Fibroblast of peridontal ligament (primary cell): Measurements from ENCODE around the gene HELZ2.

Source experiments
- DNase-seq: peaks from one replicate; pipeline ENCODE4 v3.0.0-alpha.2; 2010; ENCODE audit errors: extremely low read depth

The HELZ2 gene

DNA sequence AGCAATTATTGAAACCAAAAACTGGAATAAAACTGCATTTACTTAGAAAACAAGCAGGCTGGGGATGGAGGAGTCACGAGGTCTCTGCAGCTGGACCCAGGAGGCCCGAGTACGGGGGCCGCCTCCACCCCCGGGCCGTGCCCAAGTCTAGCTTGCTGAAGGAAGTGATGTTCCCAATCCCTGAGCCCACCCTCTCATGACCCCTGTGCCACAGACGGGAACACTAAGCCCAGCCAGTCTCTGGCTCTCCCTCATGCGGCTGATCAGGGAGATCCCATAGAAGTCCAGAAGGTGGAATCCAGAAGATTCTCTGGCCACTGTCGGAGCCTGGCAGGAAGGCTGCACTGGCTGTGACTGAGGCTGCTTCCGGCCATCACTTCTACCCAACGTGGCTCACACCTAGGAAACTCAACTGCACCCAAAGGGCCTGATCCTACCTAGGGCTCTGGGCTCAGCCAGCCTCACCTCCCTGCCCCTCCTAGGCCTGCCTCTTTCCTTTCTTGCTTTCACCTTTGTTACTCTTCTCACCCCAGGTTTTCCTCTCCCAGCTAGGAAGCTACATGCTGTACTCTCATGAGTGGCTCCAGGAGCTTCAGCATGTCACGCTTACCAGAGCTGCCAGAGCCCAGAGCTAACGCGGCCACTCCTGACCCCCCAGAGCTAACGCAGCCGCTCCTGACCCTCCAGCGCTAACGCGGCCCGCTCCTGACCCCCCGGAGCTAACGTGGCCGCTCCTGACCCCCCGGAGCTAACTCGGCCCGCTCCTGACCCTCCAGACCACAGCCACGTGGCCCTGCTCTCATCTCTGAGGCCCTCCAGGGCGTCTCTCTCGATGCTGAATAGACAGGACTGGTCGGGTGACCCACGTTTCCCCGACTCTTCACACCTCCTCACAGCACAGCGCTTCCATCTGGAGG lies 24.7 kb upstream of the HELZ2 start:
- no peak for DNase-seq

DNA sequence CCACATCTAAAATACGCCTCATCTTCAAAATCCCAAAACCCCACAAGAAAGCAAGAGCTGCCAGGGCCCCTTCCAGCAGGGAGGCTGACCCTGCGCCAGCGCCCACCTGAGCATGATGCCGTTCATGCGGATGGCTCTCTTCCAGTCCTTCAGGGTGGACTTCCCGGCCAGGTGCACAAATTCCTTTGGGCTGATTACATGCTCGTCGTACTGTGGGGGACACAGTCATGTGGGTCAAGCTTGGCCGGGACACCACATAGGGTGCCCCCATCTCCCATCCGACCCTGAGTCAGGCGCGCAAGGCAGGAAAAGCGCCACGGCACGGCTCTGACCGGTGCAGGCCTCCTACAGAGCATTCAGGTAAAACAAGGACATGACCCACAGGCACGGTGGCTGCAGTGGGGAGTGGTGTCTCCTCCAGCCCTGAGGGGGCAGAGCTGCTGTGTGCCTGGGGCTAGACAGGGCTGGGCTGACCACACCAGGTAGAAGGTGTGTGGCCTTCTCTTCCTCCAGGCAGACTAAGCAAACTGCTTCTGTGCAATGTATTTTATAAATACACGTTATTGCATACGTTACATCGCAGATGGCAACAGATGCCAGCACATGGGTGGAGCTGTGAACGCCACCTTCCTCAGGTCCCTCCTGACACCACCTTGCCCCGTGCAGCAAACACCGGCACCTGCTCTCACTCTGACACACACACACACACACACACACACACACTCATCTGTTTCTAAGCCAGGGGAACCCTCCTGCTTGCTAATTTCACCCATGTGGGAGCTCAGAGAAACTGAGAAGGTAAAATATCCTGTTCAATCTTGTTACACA lies 23.8 kb upstream of the HELZ2 start:
- DNase-seq = no peak

GRCh38 chr20:63596423-63596822 lies 22.4 kb upstream of the HELZ2 start:
- no peak for DNase-seq

DNA sequence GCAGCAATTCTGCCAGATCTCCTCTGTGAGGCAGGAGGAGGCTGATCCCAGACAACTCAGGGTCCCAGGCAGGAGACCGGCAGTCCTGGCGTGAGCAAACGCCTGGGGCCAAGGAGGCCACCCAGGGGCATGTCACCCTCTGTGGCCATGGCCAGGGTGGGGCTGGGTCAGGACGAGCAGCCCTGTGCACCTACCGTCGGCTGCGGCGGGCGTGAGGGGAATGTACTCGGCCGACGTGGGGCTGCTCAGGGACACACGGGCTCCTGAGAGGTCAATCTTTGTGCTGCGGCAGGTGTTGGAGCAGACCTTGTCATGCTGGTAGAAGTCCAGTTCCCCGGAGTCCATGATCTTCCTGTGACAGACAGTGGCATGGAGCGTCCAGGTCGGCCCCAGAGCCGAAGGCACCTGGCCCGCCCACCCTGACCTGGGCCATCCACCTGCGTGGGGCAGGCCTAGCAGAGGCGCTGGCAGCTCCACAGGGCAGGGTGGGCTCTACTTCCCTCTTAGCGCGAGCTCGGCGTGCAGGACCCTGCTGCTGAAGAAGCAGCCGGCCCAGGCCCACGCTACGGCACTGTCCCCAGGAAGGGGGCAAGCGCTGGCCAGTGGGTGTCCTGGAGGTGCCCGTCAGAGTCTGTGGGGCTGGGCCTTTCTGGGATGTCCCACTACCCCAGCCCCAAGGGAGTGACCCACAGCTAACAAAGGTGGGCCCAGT lies 21.5 kb upstream of the HELZ2 start:
- no peak for DNase-seq

DNA sequence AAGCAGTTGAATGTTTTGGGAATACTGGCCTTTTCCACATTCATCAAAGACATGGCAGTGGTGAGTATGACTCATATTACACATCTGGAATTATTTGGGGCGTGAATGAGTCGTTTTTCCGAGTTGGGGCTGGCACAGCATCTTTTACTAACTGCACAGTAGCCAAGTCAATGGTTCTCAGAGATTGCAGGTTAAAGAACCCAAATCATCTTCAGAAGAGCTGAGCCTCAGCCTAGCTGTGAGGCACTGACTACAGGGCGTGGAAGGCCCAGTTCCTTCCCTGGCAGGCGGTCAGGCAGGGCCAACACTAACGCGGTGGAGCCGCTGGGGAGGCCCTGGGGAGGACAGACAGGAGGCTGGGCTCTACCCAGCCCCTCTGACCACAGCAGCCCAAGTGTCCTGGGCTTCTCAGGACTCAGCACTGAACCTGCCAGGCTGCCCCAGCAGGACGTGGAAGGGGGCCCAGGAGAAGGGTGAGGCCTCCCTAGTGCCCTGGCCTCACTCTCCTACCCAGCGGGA lies 20.1 kb upstream of the HELZ2 start:
- DNase-seq = peak; percentile 81

DNA sequence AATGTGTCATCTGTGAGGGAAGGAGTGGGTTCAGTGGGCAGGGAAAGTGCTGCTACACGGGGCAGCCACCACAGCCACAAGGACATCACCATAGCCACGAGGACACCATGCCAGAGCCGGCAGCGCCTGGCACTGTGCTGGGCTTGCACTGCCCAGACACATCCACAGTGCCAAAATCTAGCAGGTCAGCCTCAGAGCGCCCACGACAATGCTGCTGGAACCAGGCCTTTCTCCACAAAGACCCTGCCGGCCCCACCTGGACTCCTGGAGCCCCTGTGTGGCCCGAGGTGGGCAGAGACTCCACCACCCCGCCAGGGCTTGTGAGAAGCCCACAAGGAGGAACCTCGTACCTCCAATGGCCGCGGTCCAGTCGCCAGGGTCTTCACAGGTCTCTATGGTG lies 18.6 kb upstream of the HELZ2 start:
- no peak for DNase-seq

- no peak for DNase-seq
Observed at GRCh38 chr20:63591786-63592355, 17.8 kb upstream of the HELZ2 start.

- DNase-seq = no peak
Observed at GRCh38 chr20:63591147-63591533, 17.1 kb upstream of the HELZ2 start.

GRCh38 chr20:63590218-63591146 lies 16.4 kb upstream of the HELZ2 start:
- DNase-seq = no peak

- DNase-seq = no peak
Observed at GRCh38 chr20:63589261-63590217, 15.5 kb upstream of the HELZ2 start.

DNA sequence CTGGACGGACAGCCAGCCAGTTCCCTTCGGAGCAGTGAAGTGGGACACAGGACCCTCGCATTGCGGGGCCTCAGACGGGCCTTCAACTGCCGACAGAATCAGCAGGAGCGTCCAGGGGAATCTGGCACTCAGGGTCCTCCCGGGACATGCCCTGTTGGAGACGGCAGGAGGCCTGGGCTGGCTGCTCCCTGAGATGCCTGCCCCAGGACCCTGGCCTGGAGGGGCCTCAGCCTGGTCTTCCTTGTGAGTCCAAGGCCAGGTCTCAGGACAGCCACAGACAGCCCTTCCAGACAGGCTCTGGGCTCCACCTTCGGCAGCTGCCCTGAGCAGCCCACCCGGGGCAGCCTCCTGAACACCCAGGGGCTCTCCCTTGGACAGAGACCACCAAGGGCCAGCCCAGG lies 14.6 kb upstream of the HELZ2 start:
- DNase-seq = no peak

DNA sequence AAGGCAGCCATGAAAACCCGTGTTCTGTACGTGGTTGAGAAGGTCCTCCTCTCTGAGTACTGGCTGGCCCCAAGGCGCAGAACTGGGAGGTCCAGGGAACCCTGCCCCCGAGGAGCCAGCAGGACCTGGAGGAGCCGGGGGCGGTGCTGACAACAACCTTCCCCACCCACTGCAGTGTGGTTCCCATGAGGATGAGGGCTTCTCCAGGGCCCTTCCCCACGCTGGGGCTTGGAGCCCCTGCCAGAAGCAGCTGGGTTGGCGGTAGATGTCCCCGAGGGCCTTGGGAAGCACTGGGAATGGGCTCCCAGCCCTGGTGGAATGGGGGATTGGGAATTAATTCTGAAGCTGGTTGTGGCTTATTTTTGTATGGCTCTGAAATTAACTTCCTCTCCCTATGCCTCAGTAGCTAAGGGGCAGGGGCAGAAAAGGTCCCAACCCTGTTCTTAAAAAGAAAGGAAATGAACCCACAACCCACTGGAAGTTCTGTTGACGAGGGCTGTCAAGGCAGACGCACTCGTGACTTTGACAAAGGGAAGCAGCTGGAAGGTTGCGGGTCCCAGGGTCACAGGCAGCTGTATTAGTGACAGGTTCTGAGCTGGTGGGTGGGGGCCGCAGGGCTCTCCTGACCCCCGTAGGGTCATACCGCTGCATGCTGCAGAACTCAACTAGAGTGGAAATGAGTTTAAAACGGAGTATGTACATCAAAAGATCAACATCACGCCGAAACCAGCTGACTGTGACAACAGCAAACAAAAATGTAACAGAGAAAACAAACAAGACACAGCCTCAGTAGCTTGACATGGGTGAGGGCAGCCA lies 13.9 kb upstream of the HELZ2 start:
- DNase-seq = no peak

DNA sequence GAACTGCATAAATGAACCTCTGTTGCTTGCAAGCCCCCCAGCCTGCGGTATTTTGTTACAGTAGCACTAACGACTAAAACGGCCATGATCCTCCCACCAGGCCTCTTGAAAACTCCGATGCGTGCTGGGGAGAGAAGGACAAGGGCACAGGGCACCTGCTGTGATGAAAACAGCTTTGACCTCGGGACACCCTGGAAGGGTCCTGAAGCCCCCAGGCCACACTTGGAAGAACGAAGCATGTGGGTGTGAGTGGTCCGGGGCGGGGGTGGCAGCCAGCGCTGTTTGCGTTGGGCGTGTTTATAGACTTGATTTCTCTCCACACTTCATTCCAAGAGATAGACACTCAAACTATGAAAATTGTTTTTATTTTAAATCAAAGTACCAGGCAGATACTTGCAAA lies 13.2 kb upstream of the HELZ2 start:
- no peak for DNase-seq

DNA sequence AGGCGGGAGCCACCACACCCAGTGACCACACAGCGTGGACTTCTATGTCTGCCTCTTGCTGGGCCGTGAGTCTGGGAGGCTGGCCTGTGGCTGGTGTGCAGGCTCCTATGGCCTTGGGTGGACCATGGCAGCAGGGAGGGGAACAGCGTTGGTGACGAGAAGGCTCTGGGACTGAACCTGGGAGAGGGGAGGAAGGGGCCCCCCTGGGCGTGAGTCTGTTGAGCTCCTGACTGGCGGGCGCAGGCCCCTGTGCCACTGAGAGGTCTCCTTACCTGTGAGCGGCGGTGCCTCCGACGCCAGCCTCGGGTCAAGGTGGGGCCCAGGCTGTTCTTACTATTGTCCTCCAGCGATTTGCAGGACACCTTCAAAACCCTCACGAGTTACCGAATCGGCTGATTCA lies 12.8 kb upstream of the HELZ2 start:
- DNase-seq = no peak

DNA sequence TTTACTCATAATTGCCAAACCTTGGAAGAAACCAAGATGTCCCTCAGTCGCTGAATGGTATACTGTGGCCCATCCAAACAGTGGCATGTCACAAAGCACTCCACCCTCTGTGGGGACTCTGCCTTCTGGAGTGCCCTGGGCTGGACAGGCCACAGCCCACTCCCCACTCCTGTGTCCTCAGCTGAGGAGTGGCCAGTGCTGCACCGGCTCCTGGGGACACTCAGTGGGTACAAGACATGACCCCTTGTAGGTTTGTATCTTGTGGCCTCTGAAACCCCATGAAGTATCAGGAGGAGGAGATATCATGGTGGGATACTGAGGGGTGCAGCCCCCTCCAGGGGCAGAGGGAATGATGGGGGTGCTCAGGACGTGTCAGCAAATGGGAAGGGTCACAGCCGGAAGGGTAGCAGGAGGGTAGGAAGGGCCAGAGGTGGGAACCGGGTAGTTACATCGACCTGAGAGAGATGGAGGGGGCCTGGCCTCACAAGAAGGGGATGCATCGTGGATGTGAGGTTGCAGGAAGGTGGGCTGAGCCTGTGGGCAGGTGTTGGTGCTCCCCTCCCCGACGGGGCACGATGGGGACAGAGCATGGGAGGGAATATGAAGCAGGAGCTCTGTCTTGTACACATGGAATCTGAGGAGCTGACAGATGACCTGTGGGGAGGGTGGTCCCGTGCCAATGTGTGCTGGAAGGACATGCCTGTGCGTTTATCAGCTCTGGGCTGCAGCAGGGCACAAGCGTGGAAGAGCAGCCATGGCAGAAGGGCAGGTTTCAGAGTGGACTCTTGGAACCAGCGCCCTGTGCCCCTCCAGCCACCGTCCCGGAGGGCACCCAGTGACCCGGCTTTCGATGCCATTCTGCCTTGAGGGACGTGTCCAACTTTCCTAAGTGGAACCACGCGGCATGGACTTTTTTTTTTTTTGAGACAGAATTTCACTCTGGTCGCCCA lies 11.9 kb upstream of the HELZ2 start:
- DNase-seq = no peak

DNA sequence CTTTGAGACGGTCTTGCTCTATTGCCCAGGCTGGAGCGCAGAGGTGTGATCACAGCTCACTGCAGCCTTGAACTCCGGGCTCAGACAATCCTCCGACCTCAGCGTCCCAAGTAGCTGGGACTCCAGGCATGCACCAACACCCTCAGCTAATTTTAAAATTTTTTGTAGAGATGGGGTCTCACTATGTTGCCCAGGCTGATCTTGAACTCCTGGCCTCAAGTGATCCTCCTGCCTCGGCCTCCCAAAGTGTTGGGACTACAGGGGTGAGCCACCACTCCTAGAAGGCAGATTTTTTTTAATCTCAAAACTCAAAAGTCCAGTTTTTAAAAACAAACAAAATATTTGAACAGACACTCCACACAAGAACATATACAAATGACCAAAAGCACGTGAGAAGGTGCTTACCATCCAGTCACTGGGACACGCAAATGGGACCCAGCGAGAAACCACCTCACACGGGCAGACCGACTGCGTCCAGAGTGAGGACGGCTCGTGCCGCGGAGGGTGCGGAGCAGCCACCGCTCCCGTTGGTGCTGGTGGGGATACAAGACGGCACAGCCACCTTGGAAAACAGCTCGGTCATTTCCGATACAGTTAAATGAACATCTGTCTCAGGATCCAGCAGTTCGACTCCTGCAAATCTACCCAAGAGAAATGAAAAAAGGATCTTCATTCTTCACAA lies 8.5 kb upstream of the HELZ2 start:
- no peak for DNase-seq
